GM08714 (cell line): ENCODE data around the gene CAPN9.

ENCODE experiments used
- H3K4me3 ChIP-seq: fragments of 200-500 bp; sonication (Bioruptor generic); 2 replicates; pipeline ENCODE4 v1.5.1; 2014; ENCODE audit warnings: mild to moderate bottlenecking, low read length, inconsistent platforms
- ZNF274 ChIP-seq: IDR thresholded peaks from 2 replicates; pipeline ENCODE4 v1.6.1; 2012; ENCODE audit warnings: mild to moderate bottlenecking, low read depth, low read length

The CAPN9 gene

DNA sequence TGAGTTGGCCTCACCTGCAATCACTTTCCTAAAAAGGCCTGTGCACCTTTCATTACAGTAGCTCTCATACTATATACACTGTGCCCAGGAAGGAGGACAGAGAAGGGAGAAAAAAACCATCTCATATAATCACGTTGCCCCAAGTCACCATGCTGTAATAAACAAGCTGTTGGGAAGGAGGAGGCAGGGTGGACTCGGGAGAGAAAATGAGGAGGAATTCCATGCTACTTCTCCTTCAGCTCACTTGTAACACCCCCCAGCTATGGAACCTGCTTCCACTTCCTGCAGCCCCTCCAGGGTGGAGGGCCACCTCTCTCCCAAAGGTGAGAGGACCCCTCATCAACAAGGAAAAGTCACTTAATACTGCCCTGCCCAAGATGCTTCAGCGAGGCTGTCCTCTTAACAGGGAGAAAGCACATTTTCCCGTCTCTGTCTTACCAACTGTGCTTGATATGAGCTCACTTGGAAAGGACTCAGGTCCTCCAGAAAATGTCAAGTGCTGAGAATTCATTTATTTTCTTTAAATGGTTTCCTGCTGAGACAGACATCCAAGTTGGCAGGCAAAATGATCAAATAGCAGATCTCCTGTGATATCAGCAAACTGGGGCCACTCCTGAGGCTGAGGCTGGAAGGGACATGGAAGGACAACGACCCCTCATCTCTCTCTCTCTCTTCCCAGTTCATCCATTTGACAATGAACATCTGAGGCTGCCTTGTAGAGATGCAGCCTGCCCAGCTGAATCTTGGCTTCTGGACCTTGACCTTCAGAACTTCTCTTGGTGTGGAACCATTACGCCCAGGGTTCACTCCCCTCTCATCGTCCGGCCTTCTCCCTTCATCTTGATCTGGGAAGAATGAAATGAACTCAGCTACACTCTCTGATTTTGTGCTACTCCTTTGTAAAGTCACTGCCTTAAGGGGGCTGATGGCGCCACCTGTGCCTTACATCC is 54.0 kb downstream of the CAPN9 start:
- no peak for TF ChIP-seq ZNF274
- no peak overlapping the region for H3K4me3 ChIP-seq

DNA sequence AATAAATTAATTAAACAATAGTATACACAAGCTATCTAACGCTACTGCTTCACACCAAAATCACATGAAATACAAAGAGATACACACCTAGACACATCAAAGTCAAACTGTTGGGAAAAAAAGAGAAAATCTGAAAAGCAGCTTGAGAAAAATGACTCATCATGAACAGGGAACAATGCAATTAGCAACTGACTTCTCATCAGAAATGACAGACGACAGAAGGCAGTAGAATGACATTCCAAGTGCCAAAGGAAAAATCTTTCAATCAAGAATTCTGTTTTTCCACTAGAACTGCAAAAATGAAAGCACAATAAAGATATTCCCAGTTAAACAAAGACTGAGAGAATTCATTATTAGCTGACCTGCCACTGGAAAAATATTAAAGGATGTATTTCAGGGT is 57.2 kb downstream of the CAPN9 start:
- no peak overlapping the region for H3K4me3 ChIP-seq
- TF ChIP-seq ZNF274 = no peak

DNA sequence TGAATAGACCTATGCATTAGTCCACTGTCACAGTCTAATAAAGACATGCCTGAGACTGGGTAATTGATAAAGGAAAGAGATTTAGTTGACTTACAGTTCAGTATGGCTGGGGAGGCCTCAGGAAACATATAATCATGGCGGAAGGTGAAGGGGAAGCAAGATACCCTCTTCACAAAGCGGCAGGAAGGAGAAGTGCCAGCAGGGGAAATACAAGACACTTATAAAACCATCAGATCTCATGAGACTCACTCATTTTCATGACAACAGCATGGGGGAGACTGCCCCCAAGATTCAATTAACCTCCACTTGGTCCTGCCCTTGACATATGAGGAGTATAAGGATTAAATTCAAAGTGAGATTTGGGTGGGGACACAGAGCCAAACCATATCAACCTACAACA is 59.4 kb downstream of the CAPN9 start:
- TF ChIP-seq ZNF274 = no peak
- H3K4me3 ChIP-seq = no peak overlapping the region

DNA sequence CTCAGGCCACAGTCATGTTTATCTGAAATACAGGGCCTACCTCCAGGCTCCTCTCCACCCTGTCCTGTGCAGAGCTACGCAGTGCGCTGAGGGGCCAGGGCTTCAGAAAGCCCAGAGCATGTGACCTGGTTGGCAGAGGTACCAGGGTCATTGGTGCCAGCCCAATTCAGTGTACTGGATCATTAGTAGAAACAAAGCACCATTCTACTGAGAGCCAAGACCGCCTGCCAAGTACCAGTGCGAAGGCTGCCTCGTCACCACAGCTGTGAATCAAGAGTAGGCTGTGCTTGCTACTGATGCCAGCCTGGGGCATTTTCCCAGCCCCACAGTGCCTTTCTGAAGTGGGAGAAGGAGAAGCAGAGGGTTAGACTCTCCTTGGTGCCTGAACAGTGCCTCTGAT is 59.8 kb downstream of the CAPN9 start:
- TF ChIP-seq ZNF274 = no peak
- H3K4me3 ChIP-seq = no peak overlapping the region

DNA sequence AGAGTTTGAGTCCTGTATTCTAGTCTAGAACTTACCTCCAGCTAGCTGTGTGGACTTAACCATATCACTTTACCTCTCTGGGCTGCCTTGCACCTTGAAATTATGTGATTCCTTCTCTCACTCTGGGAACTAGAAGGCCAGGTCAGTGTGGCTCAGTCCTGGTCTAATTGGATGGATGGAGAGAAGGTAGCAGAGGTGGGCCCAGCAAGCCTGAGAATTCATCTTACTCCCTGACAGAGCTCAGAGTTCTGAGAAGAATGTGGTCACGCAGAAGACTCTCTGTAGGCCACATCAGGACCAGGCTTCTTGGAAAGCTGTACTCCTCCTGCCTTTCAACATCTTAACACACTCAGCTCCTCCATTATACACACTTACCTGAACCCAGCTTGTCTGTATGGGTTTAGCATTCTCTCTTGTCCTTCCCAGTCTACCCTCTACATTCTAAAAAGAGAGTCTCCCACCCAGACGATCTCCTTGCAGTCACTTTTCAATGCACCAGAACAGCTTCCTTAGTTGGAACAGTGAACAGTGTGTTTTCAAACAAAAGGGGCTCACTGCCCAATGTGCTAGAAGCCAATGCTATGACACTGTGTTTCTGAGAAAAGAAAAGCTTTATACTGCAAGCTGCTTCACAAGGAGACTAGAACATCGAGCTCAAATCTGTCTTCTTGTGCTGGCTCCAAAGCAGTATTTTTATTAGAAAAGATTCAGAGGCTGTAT is 60.5 kb downstream of the CAPN9 start:
- TF ChIP-seq ZNF274 = no peak
- no peak overlapping the region for H3K4me3 ChIP-seq

DNA sequence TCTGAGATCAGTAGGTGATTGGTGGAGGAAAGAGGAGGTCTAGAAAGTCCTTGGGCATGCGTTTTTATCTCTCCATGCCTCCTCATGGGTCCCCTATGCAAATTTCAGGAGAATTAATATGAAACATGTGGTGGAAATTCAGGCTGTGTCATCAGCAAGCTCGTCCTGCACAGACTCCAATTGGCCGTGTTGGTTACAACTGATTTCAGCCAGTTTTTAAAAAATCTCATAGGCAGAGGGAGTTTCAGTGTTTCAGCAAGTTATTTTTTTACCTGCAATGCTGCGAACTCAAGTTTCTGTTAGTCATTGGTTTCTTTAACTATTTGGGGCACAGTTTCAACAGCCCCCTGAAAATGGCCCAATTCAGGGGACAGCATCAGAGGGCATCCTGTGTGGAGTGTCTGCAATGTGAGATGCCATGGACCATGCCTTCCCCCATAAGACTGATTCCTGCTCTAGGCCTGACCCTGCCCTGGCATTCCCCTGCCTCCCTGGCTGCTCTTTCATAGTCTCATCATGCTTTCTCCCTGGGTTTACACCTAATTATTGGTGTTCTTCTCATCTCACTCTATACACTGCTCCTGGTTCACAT is 61.2 kb downstream of the CAPN9 start:
- TF ChIP-seq ZNF274 = no peak
- no peak overlapping the region for H3K4me3 ChIP-seq

DNA sequence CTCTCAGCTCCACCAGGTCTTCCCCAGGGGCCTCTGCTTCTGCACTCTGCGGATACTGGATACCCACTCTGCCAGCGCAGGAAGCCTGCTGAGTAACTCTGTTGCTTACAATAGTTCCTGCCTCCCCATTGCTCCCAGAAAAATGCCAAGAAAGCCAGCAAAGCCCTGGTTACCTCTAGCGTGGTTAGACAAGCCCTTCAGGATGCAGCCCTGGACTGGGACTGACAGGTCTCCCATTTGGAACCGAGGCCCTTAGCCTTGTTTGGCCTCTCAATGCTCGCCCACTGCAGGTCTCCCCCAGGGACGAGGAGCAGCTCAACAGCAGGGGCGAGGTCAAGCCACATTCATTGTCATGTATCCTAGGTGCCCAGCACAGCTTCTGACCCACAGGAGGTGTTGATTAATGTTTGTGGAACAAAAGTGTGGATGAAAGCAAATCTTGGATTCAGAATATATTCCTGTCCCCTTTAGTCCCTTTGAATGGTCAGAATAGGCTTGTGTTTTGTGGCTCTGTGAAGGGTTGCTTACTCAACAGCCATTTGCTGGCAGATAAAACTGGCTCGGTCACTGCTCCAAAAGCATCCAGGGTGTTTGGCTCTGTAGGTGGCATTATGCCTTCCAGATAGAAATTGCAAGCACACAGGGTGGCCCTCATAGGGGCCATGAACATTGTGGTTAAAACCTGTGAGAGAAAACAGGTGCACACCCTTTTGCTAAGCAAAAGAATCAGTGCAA is 62.2 kb downstream of the CAPN9 start:
- no peak for TF ChIP-seq ZNF274
- H3K4me3 ChIP-seq = no peak overlapping the region

DNA sequence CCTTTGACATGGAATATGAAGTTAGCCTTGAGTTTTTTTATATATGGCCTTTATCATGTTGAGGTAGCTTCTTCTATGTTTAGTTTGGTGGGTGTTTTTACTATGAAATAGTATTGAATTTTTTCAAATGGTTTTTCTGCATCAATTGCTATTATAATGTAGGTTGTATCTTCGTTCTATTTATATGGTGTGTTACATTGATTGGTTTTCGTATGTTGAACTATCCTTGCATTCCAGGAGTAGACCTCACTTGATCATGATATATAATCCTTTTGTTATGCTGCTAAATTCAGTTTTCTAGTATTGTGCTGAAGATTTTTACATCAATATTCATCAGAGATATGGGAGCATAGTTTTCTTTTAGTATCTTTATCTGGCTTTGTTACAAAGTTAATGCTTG is 65.4 kb downstream of the CAPN9 start:
- H3K4me3 ChIP-seq = no peak overlapping the region
- no peak for TF ChIP-seq ZNF274

DNA sequence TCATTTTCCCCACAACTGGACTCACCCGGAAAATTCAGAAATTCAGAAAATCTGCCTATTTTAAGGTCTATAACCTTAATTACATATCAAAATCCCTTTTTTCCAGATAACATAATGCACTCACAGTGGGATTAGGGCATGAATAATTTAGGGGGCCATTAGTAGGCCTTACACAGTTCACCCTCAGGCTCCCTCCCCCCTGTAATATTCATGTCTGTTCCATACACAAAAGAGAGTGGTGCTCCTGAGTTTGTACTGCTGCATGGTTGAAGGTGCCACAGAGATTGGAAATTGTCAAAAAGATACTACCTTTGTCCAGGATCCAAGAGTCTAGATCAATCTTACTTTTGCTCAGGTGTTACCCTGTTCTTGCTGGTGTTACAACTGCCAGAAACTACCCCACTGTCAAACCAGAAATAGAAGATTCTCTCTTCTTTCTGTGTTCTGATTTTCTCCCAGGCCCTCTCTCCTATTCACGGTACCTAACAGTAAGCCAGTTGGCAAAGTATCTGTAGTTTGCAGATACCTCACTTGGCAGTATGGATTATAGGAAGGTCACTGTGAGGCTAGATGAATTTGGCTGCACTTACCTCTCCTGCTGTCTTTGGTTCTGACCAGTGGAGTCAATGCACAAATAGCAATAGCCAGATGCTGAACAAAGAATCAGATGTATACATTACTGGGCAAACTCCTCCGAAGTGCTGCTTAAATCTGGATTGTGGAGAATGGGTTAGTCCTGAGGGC is 67.9 kb downstream of the CAPN9 start:
- TF ChIP-seq ZNF274 = no peak
- H3K4me3 ChIP-seq = no peak overlapping the region

DNA sequence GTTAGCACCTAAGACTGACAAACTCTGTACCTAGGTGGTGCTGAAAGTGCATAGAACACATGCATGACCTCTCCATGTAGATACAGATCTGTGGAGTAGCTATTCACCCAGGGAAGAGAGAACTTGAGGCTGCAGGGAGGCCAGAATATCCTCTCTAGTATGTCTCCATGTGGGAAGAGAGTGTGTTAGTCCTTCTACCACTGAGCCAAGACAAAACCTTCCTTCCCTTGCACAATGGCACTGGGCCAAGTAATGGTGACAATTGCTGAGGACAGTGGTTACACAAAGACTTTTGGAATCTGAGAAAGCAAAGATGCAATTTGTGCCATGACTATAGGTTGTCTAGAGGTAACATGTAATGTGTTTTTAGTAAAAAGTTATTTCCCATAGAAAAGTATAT is 68.8 kb downstream of the CAPN9 start:
- no peak overlapping the region for H3K4me3 ChIP-seq
- no peak for TF ChIP-seq ZNF274

DNA sequence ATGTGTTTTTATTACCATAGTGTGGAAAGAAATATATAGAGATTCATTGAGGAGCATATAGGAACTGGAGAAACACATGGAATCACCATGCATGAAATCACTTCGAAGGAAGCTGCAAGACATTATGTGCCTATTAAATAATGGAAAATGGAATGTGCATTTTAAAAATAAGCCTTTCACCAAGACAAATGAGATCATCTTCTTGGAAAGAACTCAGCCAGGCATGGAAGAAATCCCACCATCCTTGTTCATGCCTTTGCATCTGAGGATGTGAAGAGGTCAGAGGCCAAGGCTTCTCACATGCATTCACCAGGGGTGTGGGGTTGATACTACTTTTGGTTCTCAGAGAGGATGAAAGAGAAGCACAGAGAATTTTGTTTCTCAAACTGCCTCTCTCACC is 71.2 kb downstream of the CAPN9 start:
- no peak overlapping the region for H3K4me3 ChIP-seq
- TF ChIP-seq ZNF274 = no peak

DNA sequence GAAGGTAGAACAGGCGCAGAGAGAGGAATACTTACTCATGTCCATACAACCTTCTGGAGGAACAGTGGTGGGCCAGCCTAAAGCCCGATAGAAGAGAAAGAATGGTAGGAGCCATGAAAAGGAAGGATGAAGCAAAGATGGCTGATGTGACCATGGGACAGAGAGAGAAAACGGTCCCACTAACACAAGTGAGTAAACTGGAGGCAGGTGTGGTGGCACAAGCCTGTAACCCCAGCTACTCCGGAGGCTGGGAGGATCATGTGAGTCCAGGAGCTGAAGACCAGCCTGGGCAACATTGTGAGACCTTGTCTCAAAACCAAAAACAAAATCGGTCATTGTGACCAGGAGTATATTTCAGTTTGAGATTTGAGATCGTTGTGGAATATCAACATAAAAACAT is 71.7 kb downstream of the CAPN9 start:
- H3K4me3 ChIP-seq = no peak overlapping the region
- TF ChIP-seq ZNF274 = no peak

DNA sequence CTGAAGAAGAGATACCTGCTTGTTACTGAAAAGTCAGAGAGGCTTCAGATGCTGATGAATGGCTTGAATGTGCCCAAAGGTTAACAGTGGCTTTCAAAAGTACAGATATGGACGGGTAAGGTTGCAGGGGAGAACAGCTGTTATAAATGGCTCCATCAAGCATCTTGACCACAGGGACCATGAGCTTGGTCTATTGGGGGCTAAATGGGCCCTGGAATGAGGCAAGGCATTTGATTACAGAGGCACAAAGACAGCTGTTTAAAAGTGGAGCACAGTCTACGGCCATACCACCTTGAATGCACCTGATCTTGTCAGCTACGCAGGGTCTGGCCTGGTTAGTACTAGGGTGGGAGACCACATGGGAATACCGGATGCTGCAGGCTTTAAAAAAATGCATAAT is 72.8 kb downstream of the CAPN9 start:
- TF ChIP-seq ZNF274 = no peak
- H3K4me3 ChIP-seq = no peak overlapping the region
